ENCODE data around the gene PERM1.
A peak's percentile ranks its signal among the peaks of the same experiment; 100 is the strongest.

PERM1 gene

DNA sequence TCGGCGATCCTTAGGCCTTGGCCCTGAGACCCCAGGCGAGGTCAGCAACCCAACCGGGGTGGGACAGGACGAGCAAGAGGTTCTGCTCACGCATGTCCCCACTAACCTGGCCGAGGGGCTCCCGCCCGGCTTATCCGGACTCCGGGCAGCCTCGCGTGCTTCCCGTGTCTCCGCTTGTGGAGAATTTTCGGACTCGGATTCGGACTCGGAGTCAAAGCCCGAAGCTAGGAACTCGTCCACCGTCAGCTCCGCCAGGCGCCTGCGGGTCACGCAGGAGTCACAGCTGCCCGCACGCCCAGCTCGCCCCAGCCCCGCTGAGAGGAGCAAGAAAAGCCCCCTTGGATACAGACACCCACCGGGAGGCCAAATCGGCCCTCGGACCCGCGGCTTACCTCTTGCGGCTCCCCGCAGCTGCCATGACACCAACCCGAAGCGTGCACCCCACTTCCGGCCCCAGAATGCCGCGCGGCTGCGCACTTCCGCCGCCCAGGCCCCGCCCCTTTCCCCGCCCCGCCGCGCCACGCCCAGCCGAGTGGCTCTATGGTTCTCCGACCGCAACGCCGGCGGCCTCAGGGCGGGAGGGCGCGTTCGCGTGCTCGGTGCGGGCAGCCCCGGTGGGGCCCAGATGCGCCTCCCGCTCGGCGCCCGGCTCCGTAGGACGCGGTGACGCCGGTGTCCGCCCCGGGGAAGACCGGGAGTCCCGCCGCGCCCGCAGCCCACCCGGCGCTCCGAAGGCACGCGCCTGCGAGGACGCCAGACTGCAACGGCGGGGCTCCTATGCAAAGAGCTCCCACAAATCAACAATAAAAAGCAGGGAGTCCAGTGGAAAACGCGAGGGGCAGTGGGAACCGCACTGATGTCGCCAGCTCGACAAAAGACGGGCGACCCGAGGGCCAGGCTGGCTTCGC, 22.8 kb downstream of the PERM1 start, which contains the start of gene NOC2L:
TSS of gene NOC2L (minus strand) at position 434 of the 908 bp plus-strand sequence. CDS start at position 418, 16 bp downstream.
- peak within 1 kb of the TSS; percentile 71 for H3K27ac ChIP-seq (ENCODE audit: insufficient read depth, low read length, poor library complexity, severe bottlenecking)
- peaks cover 33% of the 10 kb centered on the region for H3K4me1 ChIP-seq (ENCODE audit: control insufficient read depth, insufficient read depth, low read length, poor library complexity, severe bottlenecking)
- H3K27me3 ChIP-seq (replicated peaks; ENCODE audit: control insufficient read depth, insufficient read depth, low read length, poor library complexity, severe bottlenecking) = no peaks in the 10 kb centered on the region
- peak; percentile 90 to 95 (median 91) for DNase-seq
- peaks cover 32% of the 10 kb centered on the region for H3K36me3 ChIP-seq (ENCODE audit: control insufficient read depth, insufficient read depth, low read length)
- H3K9me3 ChIP-seq (ENCODE audit: control insufficient read depth, low read length) = no peaks in the 10 kb centered on the region
- peak within 1 kb of the TSS; percentile 95 for H3K4me3 ChIP-seq (ENCODE audit: insufficient read depth, low read depth, low read length, poor library complexity, severe bottlenecking)

DNA sequence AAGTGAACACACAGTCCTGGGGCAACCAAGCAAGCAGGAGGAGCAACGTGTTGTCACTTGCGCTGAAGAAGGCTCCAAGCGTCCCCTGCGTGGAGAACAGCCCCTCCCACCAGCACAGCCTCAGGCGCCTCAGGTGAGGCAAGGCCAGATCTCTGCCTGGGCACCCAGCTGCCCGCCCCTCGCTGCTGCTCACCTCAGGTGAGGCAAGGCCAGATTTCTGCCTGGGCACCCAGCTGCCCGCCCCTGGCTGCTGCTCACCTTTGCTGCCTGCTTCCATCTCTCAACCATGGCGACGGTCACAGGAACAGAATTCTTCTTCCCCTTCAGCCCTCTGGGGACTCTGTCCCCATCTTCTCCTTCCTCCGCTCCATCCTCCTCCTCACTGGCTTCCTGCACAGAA, 25.3 kb downstream of the PERM1 start:
- H3K4me3 ChIP-seq (ENCODE audit: insufficient read depth, low read depth, low read length, poor library complexity, severe bottlenecking) = no peak overlapping the region
- no peak overlapping the region for H3K27ac ChIP-seq (ENCODE audit: insufficient read depth, low read length, poor library complexity, severe bottlenecking)
- H3K27me3 ChIP-seq (replicated peaks; ENCODE audit: control insufficient read depth, insufficient read depth, low read length, poor library complexity, severe bottlenecking) = no peaks in the 10 kb centered on the region
- DNase-seq = no peak
- H3K9me3 ChIP-seq (ENCODE audit: control insufficient read depth, low read length) = no peaks in the 10 kb centered on the region
- peaks cover 54% of the 10 kb centered on the region for H3K36me3 ChIP-seq (ENCODE audit: control insufficient read depth, insufficient read depth, low read length)
- peaks cover 33% of the 10 kb centered on the region for H3K4me1 ChIP-seq (ENCODE audit: control insufficient read depth, insufficient read depth, low read length, poor library complexity, severe bottlenecking)

DNA sequence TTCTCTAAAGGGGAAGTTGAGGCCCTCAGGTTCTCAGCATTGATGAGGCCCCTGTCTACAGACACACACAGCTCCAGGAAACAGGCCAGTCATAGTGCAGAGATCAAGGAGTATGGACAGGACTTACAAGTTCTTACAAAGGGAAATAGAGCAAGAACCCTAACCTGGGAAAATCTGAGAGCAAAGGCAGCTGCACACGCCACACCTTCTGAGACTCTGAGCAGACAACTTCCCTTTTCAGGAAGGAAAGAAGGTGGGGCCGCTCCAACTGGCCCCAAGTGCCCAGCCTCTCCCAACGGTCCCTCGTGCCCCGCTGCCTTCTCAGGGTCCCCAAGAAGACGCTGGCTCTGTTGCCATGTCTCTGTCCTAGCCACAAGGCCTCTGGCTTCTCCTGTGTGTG, 26.4 kb downstream of the PERM1 start:
- DNase-seq = no peak
- Histone ChIP-seq H3K27me3 (replicated peaks; ENCODE audit: control insufficient read depth, insufficient read depth, low read length, poor library complexity, severe bottlenecking) (no peaks in the 10 kb centered on the region), H3K4me1 (ENCODE audit: control insufficient read depth, insufficient read depth, low read length, poor library complexity, severe bottlenecking) (peaks cover 28% of the 10 kb centered on the region), H3K27ac (ENCODE audit: insufficient read depth, low read length, poor library complexity, severe bottlenecking) (no peak overlapping the region), H3K36me3 (ENCODE audit: control insufficient read depth, insufficient read depth, low read length) (peaks cover 65% of the 10 kb centered on the region), H3K9me3 (ENCODE audit: control insufficient read depth, low read length) (no peaks in the 10 kb centered on the region), H3K4me3 (ENCODE audit: insufficient read depth, low read depth, low read length, poor library complexity, severe bottlenecking) (no peak overlapping the region)

DNA sequence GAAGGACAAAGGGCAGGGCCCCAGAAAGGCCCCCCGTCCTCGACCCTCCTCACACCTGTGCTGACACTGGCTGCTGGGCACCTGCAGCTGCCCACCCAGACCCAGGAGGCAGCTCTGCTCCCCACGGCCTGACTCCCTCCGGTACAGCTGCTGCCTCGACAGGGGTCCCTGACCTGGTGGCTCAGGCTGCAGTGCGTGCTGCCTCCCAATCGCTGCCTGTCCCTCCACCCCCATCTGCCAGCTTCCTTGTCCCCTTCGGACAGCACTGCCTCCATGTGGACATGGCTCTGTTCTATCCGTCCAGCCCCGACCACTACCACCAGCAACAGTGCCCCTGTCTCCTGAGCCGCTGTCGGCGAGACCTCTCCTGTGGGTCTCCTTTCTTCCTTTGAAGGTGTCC, 27.0 kb downstream of the PERM1 start:
- Histone ChIP-seq H3K27me3 (replicated peaks; ENCODE audit: control insufficient read depth, insufficient read depth, low read length, poor library complexity, severe bottlenecking) (no peaks in the 10 kb centered on the region), H3K27ac (ENCODE audit: insufficient read depth, low read length, poor library complexity, severe bottlenecking) (no peak overlapping the region), H3K4me3 (ENCODE audit: insufficient read depth, low read depth, low read length, poor library complexity, severe bottlenecking) (no peak overlapping the region), H3K4me1 (ENCODE audit: control insufficient read depth, insufficient read depth, low read length, poor library complexity, severe bottlenecking) (peaks cover 24% of the 10 kb centered on the region), H3K36me3 (ENCODE audit: control insufficient read depth, insufficient read depth, low read length) (peaks cover 71% of the 10 kb centered on the region), H3K9me3 (ENCODE audit: control insufficient read depth, low read length) (no peaks in the 10 kb centered on the region)
- DNase-seq = no peak

DNA sequence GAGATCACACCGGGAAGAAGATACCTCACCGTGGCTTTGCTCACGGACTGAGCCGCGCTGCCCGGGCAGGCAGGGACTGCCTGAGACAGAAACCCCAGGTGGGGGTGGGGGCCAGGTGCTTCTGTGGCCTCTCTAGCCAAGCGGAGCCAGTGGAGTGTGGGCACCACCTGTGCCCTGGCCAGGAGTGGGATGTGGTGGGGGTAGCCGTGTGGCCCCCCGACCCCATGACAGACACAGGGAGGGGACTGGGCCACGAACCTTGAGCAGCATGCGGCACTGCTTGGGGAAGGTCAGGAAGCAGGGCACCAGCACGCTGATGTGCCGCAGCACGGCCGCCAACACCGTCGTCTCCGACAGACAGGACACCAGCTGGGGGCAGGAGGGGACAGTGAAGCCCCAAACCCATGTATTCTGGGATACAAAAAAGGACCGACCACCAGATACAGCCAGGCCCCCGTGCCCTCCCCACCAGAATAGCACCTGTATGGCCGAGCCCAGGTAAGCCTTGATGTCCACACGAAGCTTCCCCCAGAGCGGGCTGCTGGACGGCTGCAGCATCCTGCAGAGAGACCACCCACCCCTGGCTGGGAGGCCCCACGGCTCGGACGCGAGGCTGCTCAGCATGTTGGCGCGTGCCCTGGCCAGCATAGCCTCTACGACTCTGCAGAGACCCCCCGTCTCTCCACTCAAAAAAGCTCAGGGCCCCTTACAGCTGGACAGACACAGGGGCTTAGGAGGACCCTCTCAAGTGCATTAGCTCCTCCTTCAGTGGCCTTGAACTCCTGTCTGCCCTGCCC, 28.2 kb downstream of the PERM1 start:
- no peaks in the 10 kb centered on the region for H3K27me3 ChIP-seq (replicated peaks; ENCODE audit: control insufficient read depth, insufficient read depth, low read length, poor library complexity, severe bottlenecking)
- H3K9me3 ChIP-seq (ENCODE audit: control insufficient read depth, low read length) = no peaks in the 10 kb centered on the region
- H3K4me3 ChIP-seq (ENCODE audit: insufficient read depth, low read depth, low read length, poor library complexity, severe bottlenecking) = no peak overlapping the region
- DNase-seq = no peak
- H3K27ac ChIP-seq (ENCODE audit: insufficient read depth, low read length, poor library complexity, severe bottlenecking) = no peak overlapping the region
- H3K36me3 ChIP-seq (ENCODE audit: control insufficient read depth, insufficient read depth, low read length) = peaks cover 83% of the 10 kb centered on the region
- H3K4me1 ChIP-seq (ENCODE audit: control insufficient read depth, insufficient read depth, low read length, poor library complexity, severe bottlenecking) = peaks cover 16% of the 10 kb centered on the region

DNA sequence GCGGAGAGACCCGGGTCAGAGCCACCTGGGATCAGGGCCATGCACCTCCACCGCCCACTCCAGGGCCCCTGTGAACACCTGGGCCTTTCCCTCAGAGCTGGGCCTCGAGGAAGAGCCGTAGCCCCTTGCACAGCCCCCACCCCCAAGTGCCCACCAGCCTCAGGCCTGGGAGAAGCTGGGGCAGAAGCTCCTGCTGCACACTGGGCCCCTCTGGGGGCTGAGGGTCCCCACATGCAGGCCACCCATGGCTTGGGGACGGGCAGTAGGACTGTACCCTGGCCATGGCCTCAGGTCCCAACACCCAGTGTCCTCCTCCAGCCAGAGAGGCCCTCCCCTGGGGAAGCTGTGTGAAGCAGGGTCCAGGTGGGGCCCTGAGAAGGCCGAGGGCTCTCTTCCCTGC, 29.3 kb downstream of the PERM1 start:
- H3K9me3 ChIP-seq (ENCODE audit: control insufficient read depth, low read length) = no peaks in the 10 kb centered on the region
- peaks cover 93% of the 10 kb centered on the region for H3K36me3 ChIP-seq (ENCODE audit: control insufficient read depth, insufficient read depth, low read length)
- H3K4me3 ChIP-seq (ENCODE audit: insufficient read depth, low read depth, low read length, poor library complexity, severe bottlenecking) = no peak overlapping the region
- DNase-seq = no peak
- H3K27ac ChIP-seq (ENCODE audit: insufficient read depth, low read length, poor library complexity, severe bottlenecking) = no peak overlapping the region
- no peaks in the 10 kb centered on the region for H3K27me3 ChIP-seq (replicated peaks; ENCODE audit: control insufficient read depth, insufficient read depth, low read length, poor library complexity, severe bottlenecking)
- peaks cover 5% of the 10 kb centered on the region for H3K4me1 ChIP-seq (ENCODE audit: control insufficient read depth, insufficient read depth, low read length, poor library complexity, severe bottlenecking)

DNA sequence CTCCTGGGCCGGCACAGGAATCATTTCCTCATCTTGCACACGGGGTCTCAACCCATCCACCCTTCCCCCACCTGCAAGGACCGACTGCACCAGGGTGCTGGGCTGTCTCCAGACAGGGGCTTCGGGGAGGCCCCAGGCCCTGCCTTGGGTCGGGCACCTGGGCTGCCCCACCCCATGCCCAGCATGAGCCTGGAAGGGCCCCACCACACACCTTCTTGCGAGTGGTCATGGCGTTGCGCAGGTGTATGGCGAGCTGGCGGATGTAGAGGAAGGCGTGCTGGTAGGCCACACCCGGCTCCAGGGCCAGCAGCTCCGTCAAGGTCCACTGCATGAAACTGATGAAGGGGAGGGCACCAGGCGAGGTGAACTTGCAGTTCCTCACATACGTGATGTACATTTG, 29.7 kb downstream of the PERM1 start:
- Histone ChIP-seq H3K9me3 (ENCODE audit: control insufficient read depth, low read length) (no peaks in the 10 kb centered on the region), H3K4me1 (ENCODE audit: control insufficient read depth, insufficient read depth, low read length, poor library complexity, severe bottlenecking) (peaks cover 1% of the 10 kb centered on the region), H3K4me3 (ENCODE audit: insufficient read depth, low read depth, low read length, poor library complexity, severe bottlenecking) (no peak overlapping the region), H3K27me3 (replicated peaks; ENCODE audit: control insufficient read depth, insufficient read depth, low read length, poor library complexity, severe bottlenecking) (no peaks in the 10 kb centered on the region), H3K27ac (ENCODE audit: insufficient read depth, low read length, poor library complexity, severe bottlenecking) (no peak overlapping the region), H3K36me3 (ENCODE audit: control insufficient read depth, insufficient read depth, low read length) (peaks cover 97% of the 10 kb centered on the region)
- no peak for DNase-seq

DNA sequence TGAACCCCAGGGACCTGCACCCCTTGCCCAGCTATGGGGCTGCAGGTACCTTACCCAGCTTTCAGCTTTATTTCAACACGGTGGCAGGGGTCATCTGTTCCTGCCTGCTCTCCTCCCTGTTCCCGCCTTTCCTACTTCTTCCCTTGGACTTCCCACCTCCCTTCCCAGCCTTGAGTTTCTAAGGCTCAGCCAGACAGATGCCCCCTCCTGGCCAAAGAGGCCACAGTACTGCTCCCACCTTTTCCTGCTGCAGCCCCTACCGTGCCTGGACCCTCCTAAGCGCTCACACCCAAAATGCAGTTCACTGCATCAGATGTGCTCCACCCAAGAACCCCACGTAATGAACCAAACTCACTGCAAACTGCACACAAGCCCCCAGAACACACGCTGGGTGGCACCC, 30.5 kb downstream of the PERM1 start:
- DNase-seq = no peak
- no peaks in the 10 kb centered on the region for H3K4me1 ChIP-seq (ENCODE audit: control insufficient read depth, insufficient read depth, low read length, poor library complexity, severe bottlenecking)
- H3K4me3 ChIP-seq (ENCODE audit: insufficient read depth, low read depth, low read length, poor library complexity, severe bottlenecking) = no peak overlapping the region
- no peaks in the 10 kb centered on the region for H3K27me3 ChIP-seq (replicated peaks; ENCODE audit: control insufficient read depth, insufficient read depth, low read length, poor library complexity, severe bottlenecking)
- H3K27ac ChIP-seq (ENCODE audit: insufficient read depth, low read length, poor library complexity, severe bottlenecking) = no peak overlapping the region
- no peaks in the 10 kb centered on the region for H3K9me3 ChIP-seq (ENCODE audit: control insufficient read depth, low read length)
- H3K36me3 ChIP-seq (ENCODE audit: control insufficient read depth, insufficient read depth, low read length) = peaks cover 94% of the 10 kb centered on the region

DNA sequence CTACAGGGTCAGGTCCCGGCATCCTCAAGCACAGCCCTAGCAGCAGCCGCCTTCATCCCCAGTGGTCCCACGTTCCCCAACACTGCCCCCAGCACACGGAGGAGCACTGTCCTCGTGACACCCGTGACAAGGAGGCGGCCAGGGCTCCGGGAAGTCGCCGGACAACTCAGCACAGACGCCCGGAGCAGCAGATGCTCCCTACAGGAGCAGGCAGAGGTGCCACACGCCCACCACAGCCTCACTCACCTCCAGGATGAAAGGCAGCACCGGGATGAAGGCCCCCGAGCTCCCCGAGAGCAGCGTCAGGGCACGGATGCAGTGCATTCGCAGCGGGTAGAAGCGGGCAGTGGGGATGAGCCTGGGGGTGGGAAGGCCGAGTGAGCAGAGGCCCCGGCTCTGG, 31.0 kb downstream of the PERM1 start:
- Histone ChIP-seq H3K9me3 (ENCODE audit: control insufficient read depth, low read length) (no peaks in the 10 kb centered on the region), H3K36me3 (ENCODE audit: control insufficient read depth, insufficient read depth, low read length) (peaks cover 93% of the 10 kb centered on the region), H3K4me1 (ENCODE audit: control insufficient read depth, insufficient read depth, low read length, poor library complexity, severe bottlenecking) (no peaks in the 10 kb centered on the region), H3K4me3 (ENCODE audit: insufficient read depth, low read depth, low read length, poor library complexity, severe bottlenecking) (no peak overlapping the region), H3K27ac (ENCODE audit: insufficient read depth, low read length, poor library complexity, severe bottlenecking) (no peak overlapping the region), H3K27me3 (replicated peaks; ENCODE audit: control insufficient read depth, insufficient read depth, low read length, poor library complexity, severe bottlenecking) (no peaks in the 10 kb centered on the region)
- no peak for DNase-seq

DNA sequence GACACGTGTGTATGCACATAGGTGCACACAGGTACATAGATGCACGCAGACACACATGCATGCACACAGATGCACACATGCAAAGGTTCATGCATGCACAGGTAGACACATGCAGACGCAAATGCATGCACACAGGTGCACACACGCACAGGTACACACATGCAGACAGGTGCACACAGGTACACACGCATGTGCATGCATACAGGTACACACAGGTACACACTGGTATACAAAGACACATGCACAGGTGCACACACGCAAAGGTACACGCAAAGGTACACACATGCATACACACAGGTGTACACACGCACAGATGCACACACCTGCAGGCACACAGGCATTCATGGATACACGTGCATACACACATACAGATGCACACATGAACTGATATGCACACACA, 31.6 kb downstream of the PERM1 start:
- Histone ChIP-seq H3K27ac (ENCODE audit: insufficient read depth, low read length, poor library complexity, severe bottlenecking) (no peak overlapping the region), H3K4me3 (ENCODE audit: insufficient read depth, low read depth, low read length, poor library complexity, severe bottlenecking) (no peak overlapping the region), H3K9me3 (ENCODE audit: control insufficient read depth, low read length) (no peaks in the 10 kb centered on the region), H3K36me3 (ENCODE audit: control insufficient read depth, insufficient read depth, low read length) (peaks cover 93% of the 10 kb centered on the region), H3K4me1 (ENCODE audit: control insufficient read depth, insufficient read depth, low read length, poor library complexity, severe bottlenecking) (no peaks in the 10 kb centered on the region), H3K27me3 (replicated peaks; ENCODE audit: control insufficient read depth, insufficient read depth, low read length, poor library complexity, severe bottlenecking) (no peaks in the 10 kb centered on the region)
- no peak for DNase-seq
